Left renal pelvis (tissue), 4 donors: Measurements from ENCODE around the gene CXCR1. TPM values are rescaled to one million over a fixed set of nuclear protein-coding genes. Genes with fewer than 3 reads are reported as not detected.

Source experiments
- polyA plus RNA-seq, 4 donors: library from polyadenylated mRNA; unstranded; fragments of 120-200 nt; gene quantifications; one replicate each; pipeline ENCODE4 v1.2.1, GENCODE V29; 2013; ENCODE audit not compliant: insufficient read length in 4 of 4

CXCR1 gene
- polyA plus RNA-seq, 4 donors = 0.55 TPM; not detected in 3

Other genes starting within 250 kb of the CXCR1 start
- gene TNS1, start 164.0 kb downstream of the CXCR1 start, polyA plus RNA-seq = 10 to 100 TPM; 57.5 to 82.9 (median 63.6) TPM
- under 1 TPM in 3 of 4 donors, not detected in 1; 0.11 to 0.50 (median 0.37) TPM for gene RUFY4, start 97.7 kb downstream of the CXCR1 start, polyA plus RNA-seq
- gene CXCR2, start 40.9 kb downstream of the CXCR1 start, polyA plus RNA-seq = 1 to 10 TPM in 1 of 4 donors, under 1 TPM in 3; 0.06 to 1.3 (median 0.41) TPM
- gene ARPC2, start 50.2 kb upstream of the CXCR1 start, polyA plus RNA-seq = 100 to 1,000 TPM; 216 to 275 (median 255) TPM
- 1 to 10 TPM; 1.6 to 2.8 (median 1.9) TPM for gene GPBAR1, start 94.1 kb upstream of the CXCR1 start, polyA plus RNA-seq
- 100 to 1,000 TPM in 3 of 4 donors, 10 to 100 TPM in 1; 75.6 to 140 (median 117) TPM for gene AAMP, start 103.2 kb upstream of the CXCR1 start, polyA plus RNA-seq
- gene PNKD, start 103.6 kb upstream of the CXCR1 start, polyA plus RNA-seq = 100 to 1,000 TPM in 2 of 4 donors, 10 to 100 TPM in 2; 46.5 to 127 (median 96.1) TPM
- 10 to 100 TPM; 72.2 to 94.0 (median 86.5) TPM for gene TMBIM1, start 125.5 kb upstream of the CXCR1 start, polyA plus RNA-seq
- gene CATIP, start 189.9 kb upstream of the CXCR1 start, polyA plus RNA-seq = 1 to 10 TPM in 3 of 4 donors, under 1 TPM in 1; 0.19 to 6.5 (median 4.9) TPM
- 1 to 10 TPM in 2 of 4 donors, under 1 TPM in 2; 0.57 to 1.5 (median 1.0) TPM for gene SLC11A1, start 215.3 kb upstream of the CXCR1 start, polyA plus RNA-seq
- 100 to 1,000 TPM; 131 to 162 (median 132) TPM for gene CTDSP1, start 232.9 kb upstream of the CXCR1 start, polyA plus RNA-seq